OCI-LY7 (cell line): ENCODE data around the gene SYVN1.

Source experiments
- EZH2phosphoT487 ChIP-seq: fragments of 200-600 bp; sonication (generic); IDR thresholded peaks from 2 replicates; pipeline ENCODE4 v1.6.1; 2018; ENCODE audit warnings: low read depth, borderline replicate concordance, mild to moderate bottlenecking, mixed run types, antibody characterized with exemption, low read length, moderate library complexity, mixed read lengths
- TF ChIP-seq, protein P1 (sequence below): fragments of 200-600 bp; sonication (generic); conservative IDR thresholded peaks from 2 replicates; pipeline ENCODE4 v1.5.1; 2014; ENCODE audit warnings: mild to moderate bottlenecking, antibody characterized with exemption, low read length, moderate library complexity, mixed read lengths

DNA sequence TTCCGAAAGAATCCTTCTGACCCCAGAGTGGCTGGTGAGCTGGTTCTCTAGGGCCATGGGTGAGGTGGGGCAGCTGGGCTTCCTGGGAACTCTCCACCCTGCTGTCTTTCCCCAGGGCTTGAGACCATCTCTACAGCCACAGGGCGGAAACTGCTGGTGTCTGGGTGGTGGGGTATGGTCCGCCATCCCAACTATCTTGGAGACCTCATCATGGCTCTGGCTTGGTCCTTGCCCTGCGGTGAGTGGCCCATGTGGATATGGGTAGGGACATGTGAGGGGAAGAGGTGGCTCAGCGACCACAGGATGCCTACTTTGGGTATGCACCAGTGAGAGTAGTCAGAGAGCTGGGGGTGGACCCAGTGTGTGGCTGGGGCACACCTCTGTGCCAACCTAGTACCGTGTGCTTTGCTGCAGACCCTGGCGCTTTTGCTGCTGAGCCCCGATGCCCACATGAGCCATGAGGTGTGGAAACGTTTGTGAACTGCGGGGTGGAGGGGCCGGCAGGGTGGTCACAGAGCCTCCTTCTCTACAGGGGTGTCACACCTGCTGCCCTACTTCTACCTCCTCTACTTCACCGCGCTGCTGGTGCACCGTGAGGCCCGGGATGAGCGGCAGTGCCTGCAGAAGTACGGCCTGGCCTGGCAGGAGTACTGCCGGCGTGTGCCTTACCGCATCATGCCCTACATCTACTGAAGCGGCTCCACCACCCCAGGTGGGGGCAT is 18.8 kb downstream of the SYVN1 start:
- TF ChIP-seq, protein P1, sequence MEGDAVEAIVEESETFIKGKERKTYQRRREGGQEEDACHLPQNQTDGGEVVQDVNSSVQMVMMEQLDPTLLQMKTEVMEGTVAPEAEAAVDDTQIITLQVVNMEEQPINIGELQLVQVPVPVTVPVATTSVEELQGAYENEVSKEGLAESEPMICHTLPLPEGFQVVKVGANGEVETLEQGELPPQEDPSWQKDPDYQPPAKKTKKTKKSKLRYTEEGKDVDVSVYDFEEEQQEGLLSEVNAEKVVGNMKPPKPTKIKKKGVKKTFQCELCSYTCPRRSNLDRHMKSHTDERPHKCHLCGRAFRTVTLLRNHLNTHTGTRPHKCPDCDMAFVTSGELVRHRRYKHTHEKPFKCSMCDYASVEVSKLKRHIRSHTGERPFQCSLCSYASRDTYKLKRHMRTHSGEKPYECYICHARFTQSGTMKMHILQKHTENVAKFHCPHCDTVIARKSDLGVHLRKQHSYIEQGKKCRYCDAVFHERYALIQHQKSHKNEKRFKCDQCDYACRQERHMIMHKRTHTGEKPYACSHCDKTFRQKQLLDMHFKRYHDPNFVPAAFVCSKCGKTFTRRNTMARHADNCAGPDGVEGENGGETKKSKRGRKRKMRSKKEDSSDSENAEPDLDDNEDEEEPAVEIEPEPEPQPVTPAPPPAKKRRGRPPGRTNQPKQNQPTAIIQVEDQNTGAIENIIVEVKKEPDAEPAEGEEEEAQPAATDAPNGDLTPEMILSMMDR = no peak
- no peak for TF ChIP-seq EZH2phosphoT487
